GM12891 (cell line): ENCODE results near the gene MAP2K7.

ENCODE experiments used
- DNase-seq: peaks from one replicate; pipeline ENCODE4 v3.0.0; 2011; ENCODE audit warnings: low spot score; ENCODE audit not compliant: insufficient read length
- FAIRE-seq: peaks from 2 replicates; lab custom pipeline; 2011; peaks lifted over from hg19 to GRCh38; lab: Jason Lieb, UNC
- PAX5 ChIP-seq: IDR thresholded peaks from 2 replicates; pipeline ENCODE4 v1.6.1; 2011; ENCODE audit warnings: low read length, moderate library complexity, mild to moderate bottlenecking; ENCODE audit not compliant: insufficient read depth, severe bottlenecking
- POLR2A ChIP-seq: IDR thresholded peaks from 2 replicates; pipeline ENCODE4 v1.6.1; 2011; ENCODE audit warnings: low read depth, low read length, control low read depth
- POLR2AphosphoS5 ChIP-seq: IDR thresholded peaks from 2 replicates; pipeline ENCODE4 v1.6.1; 2011; ENCODE audit warnings: low read depth, low read length, control low read depth
- POU2F2 ChIP-seq: IDR thresholded peaks from 2 replicates; pipeline ENCODE4 v1.6.1; 2011; ENCODE audit warnings: low read depth, mild to moderate bottlenecking, control low read depth, low read length, moderate library complexity
- SPI1 ChIP-seq: IDR thresholded peaks from 2 replicates; pipeline ENCODE4 v1.6.1; 2011; ENCODE audit warnings: low read depth, low read length, control low read depth
- TAF1 ChIP-seq: IDR thresholded peaks from 2 replicates; pipeline ENCODE4 v1.6.1; 2011; ENCODE audit warnings: low read depth, low read length, control low read depth

The MAP2K7 gene

DNA sequence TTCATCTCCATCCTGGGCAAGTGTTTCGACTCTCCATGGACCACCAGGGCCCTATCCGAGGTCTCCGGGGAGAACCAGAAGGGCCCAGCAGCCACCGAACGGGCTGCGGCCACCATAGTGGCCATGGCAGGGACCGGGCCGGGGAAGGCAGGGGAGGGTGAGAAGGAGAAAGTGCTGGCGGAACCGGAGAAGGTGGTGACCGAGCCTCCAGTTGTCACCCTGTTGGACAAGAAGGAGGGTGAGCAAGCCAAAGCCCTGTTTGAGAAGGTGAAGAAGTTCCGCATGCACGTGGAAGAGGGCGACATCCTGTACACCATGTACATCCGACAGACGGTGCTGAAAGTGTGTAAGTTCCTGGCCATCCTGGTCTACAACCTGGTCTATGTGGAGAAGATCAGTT is 4.7 kb upstream of the MAP2K7 start:
- TF ChIP-seq SPI1 = no peak
- no peak for DNase-seq
- no peak for FAIRE-seq

DNA sequence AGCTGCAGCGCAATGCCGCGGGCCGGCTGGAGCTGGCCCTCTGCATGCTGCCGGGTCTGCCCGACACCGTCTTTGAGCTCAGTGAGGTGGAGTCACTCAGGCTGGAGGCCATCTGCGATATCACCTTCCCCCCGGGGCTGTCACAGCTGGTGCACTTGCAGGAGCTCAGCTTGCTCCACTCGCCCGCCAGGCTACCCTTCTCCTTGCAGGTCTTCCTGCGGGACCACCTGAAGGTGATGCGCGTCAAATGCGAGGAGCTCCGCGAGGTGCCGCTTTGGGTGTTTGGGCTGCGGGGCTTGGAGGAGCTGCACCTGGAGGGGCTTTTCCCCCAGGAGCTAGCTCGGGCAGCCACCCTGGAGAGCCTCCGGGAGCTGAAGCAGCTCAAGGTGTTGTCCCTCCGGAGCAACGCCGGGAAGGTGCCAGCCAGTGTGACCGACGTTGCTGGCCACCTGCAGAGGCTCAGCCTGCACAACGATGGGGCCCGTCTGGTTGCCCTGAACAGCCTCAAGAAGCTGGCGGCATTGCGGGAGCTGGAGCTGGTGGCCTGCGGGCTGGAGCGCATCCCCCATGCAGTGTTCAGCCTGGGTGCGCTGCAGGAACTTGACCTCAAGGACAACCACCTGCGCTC is 3.8 kb upstream of the MAP2K7 start:
- TF ChIP-seq POLR2AphosphoS5 = no peak
- TF ChIP-seq PAX5 = no peak
- no peak for TF ChIP-seq SPI1
- no peak for TF ChIP-seq POU2F2
- TF ChIP-seq POLR2A = no peak
- TF ChIP-seq TAF1 = no peak
- no peak for FAIRE-seq
- DNase-seq = no peak

DNA sequence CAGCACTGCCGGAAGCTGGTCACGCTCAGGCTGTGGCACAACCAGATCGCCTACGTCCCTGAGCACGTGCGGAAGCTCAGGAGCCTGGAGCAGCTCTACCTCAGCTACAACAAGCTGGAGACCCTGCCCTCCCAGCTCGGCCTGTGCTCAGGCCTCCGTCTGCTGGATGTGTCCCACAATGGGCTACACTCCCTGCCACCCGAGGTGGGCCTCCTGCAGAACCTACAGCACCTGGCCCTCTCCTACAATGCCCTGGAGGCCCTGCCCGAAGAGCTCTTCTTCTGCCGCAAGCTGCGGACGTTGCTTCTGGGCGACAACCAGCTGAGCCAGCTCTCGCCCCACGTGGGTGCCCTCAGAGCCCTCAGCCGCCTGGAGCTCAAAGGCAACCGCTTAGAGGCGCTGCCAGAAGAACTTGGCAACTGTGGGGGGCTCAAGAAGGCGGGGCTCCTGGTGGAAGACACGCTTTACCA is 3.2 kb upstream of the MAP2K7 start:
- no peak for FAIRE-seq
- TF ChIP-seq POLR2A (no peak), SPI1 (no peak), POLR2AphosphoS5 (no peak), POU2F2 (no peak), TAF1 (no peak), PAX5 (no peak)
- no peak for DNase-seq

DNA sequence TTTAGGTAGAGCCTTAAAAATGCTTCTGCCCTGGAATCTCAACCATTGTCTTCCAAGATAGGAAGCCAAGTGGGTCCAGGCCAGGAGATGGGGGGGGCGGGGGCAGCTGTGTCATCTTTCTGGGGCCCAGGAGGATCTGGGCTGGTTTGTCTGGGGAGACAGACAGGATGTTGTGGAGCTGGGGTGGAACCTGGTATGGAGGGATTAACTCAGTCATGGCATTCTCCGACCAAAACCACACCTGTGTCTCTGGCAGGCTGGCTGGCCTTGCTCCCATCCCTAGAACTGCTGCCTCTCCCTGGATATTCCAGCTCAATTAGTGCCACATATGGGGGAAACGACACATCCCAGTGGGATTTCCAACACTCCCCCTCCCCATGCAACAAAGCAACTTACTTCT is 2.7 kb upstream of the MAP2K7 start:
- DNase-seq = no peak
- no peak for FAIRE-seq

DNA sequence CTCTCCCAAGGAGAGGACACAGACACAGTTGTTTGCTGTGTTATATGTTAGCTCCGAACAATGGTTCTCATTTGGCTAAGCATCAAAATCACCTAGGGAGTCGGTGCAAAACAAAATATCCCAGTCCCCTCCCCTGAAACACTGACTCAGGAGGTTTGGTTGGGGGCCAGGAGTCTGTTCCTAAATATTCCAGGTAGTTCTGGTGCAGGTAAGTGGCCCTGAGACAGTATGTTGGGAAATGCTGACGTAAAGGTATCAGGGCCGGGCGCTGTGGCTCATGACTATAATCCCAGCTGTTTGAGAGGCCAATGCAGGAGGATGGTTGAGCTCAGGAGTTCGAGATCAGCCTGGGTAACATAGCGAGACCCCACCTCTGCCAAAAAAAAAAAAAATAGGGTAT is 2.3 kb upstream of the MAP2K7 start:
- no peak for TF ChIP-seq POU2F2
- TF ChIP-seq POLR2A = no peak
- TF ChIP-seq TAF1 = no peak
- TF ChIP-seq SPI1 = no peak
- TF ChIP-seq POLR2AphosphoS5 = no peak
- no peak for TF ChIP-seq PAX5
- DNase-seq (no peak), FAIRE-seq (no peak)

More for the DNA sequence above, 2.7 kb upstream of the MAP2K7 start:
- TF ChIP-seq POLR2A = no peak
- no peak for TF ChIP-seq POLR2AphosphoS5
- TF ChIP-seq PAX5 = no peak
- no peak for TF ChIP-seq SPI1
- TF ChIP-seq TAF1 = no peak
- no peak for TF ChIP-seq POU2F2

DNA sequence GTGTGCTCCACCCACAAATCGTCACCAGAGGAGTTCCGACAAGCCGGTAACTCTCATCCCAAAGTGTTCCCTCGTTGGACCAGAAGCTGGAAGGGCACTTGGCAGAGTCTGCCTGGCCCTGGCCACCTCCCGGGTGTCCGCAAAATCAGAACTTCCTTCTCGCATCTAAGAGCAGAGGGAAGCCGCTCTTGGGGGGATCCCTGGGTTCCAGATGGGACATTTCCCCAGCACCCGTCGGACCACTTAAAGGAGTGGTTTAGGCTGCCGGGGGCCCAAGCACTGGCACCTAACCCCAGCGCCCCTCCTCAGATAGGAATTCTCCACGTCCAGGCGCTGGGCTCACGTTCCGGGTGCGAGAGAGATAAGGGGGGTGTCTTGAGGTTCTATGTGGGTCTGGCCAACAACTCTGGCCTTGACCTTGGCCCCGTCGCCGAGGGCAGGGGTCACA is 857 bp upstream of the MAP2K7 start:
- no peak for DNase-seq
- no peak for FAIRE-seq
- TF ChIP-seq PAX5 (no peak), SPI1 (no peak), POLR2AphosphoS5 (no peak), POLR2A (no peak), TAF1 (no peak)

- peak; percentile 58 for FAIRE-seq
- DNase-seq = peak; percentile 79
- TF ChIP-seq POLR2AphosphoS5 (no peak), POLR2A (0 out of 2 replicates have a peak, but pooled peaks have one; percentile 10), TAF1 (0 out of 2 replicates have a peak, but pooled peaks have one; percentile 3)
Observed at GRCh38 chr19:7904074-7905020, 670 bp downstream of the MAP2K7 start.

- DNase-seq (no peak), FAIRE-seq (no peak)
- TF ChIP-seq POU2F2 (no peak), SPI1 (no peak), TAF1 (no peak), POLR2A (no peak), PAX5 (no peak), POLR2AphosphoS5 (no peak)
Observed at GRCh38 chr19:7905268-7905667, 1.6 kb downstream of the MAP2K7 start.

DNA sequence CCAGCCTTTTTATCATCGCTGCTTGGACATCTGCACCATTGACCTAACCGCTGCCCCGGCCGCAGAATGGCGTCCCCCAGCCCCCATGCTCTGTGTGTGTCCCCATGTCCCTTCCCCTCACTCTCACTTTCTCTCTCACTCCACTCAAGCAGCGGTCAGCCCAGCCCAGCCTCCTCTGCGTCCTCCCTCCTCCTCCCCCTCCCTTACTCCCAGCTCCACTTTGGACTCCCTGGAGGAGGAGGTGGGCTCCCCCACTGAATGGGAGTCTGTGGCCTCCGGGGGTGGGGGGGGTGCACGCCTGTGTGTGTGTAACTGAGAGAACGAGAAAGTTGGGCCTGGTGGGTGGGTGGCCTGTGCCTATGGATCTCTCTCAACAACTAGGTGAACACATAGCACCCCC is 2.2 kb downstream of the MAP2K7 start:
- no peak for FAIRE-seq
- TF ChIP-seq SPI1 (no peak), POLR2A (no peak), TAF1 (no peak), PAX5 (no peak), POLR2AphosphoS5 (no peak), POU2F2 (no peak)

DNA sequence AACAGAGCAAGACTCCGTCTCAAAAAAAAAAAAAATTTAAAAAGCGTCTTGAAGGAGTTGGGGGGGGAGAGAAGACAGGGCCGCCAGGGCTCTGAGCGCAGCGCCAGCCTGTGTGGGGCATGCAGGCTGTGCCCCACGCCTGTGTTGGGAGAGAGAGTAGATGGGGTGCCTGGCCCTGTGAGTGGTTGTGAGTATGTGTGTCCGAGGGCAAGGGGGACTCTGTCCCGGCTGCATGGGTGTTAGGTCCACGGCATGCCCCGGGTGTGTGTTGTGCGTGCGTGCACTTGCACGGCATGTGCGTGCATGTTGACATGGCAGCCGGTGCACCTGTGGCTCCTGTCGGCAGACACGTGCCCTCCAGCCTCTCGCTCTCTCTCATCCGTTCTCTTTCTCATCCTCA is 3.4 kb downstream of the MAP2K7 start:
- FAIRE-seq = no peak

More for the DNA sequence above, 2.2 kb downstream of the MAP2K7 start:
- no peak for DNase-seq

More for the DNA sequence above, 3.4 kb downstream of the MAP2K7 start:
- DNase-seq = no peak
- TF ChIP-seq SPI1 (no peak), POLR2AphosphoS5 (peak; percentile 44; the same call in 1 of the 2 replicates)
